Smooth muscle cell (in vitro differentiated cells): ENCODE measurements around the gene ZBTB20. TPM values are rescaled to one million over a fixed set of nuclear protein-coding genes. Genes with fewer than 3 reads are reported as not detected.
"Not testable (repeated sequence)": the region's sequence is repeated elsewhere in the genome, so short reads cannot be mapped to it uniquely, and the experiment has no call there.

ENCODE experiments used
- DNase-seq: peaks from one replicate; lab custom pipeline; 2025; ENCODE audit not compliant: unreplicated experiment; lab: John Stamatoyannopoulos, UW
- H2AFZ ChIP-seq: fragments of 200-600 bp; sonication (generic); 2 replicates; pipeline ENCODE4 v1.6.0; 2016; ENCODE audit warnings: antibody characterized with exemption, low read depth, mild to moderate bottlenecking
- H3F3A ChIP-seq: fragments of 200-600 bp; sonication (generic); 2 replicates; pipeline ENCODE4 v1.6.0; 2017; ENCODE audit warnings: antibody characterized with exemption, low read depth
- H3K27ac ChIP-seq: fragments of 200-600 bp; sonication (generic); 2 replicates; pipeline ENCODE4 v1.5.1; 2016; ENCODE audit warnings: low read depth, mild to moderate bottlenecking
- H3K27me3 ChIP-seq: fragments of 200-600 bp; sonication (generic); 2 replicates; pipeline ENCODE4 v1.6.1; 2016; ENCODE audit warnings: low read depth, mild to moderate bottlenecking
- H3K36me3 ChIP-seq: fragments of 200-600 bp; sonication (generic); 2 replicates; pipeline ENCODE4 v1.5.1; 2016; ENCODE audit warnings: low read depth
- H3K4me1 ChIP-seq: fragments of 200-600 bp; sonication (generic); 2 replicates; pipeline ENCODE4 v1.5.1; 2016; ENCODE audit warnings: low read depth
- H3K4me2 ChIP-seq: fragments of 200-600 bp; sonication (generic); 2 replicates; pipeline ENCODE4 v1.6.0; 2016; ENCODE audit warnings: mild to moderate bottlenecking
- H3K4me3 ChIP-seq: fragments of 200-600 bp; sonication (generic); 2 replicates; pipeline ENCODE4 v1.5.1; 2016; ENCODE audit warnings: mild to moderate bottlenecking
- H3K79me2 ChIP-seq: fragments of 200-600 bp; sonication (generic); 2 replicates; pipeline ENCODE4 v1.6.0; 2016; ENCODE audit warnings: low read depth, mild to moderate bottlenecking
- H3K9ac ChIP-seq: fragments of 200-600 bp; sonication (generic); 2 replicates; pipeline ENCODE4 v1.6.0; 2016; ENCODE audit warnings: low read depth
- H3K9me3 ChIP-seq: fragments of 200-600 bp; sonication (generic); replicated peaks from 2 replicates; pipeline ENCODE4 v1.5.1; 2016; ENCODE audit warnings: low read depth
- H4K20me1 ChIP-seq: fragments of 200-600 bp; sonication (generic); 2 replicates; pipeline ENCODE4 v1.6.0; 2016; ENCODE audit warnings: low read depth
- WGBS: methylation state at CpG from one replicate; pipeline ENCODE4 v1.1.7; 2016; ENCODE audit warnings: low lambda C conversion rate; 5-methylcytosine and 5-hydroxymethylcytosine counted together
- polyA plus RNA-seq: library from polyadenylated mRNA; unstranded; fragments of >200 nt; fragmentation: Nextera tagmentation; extraction: Ambion mirVana; gene quantifications from 2 replicates; pipeline ENCODE4 v1.2.1, GENCODE V29; 2016
- total RNA-seq: library from RNA; depleted of rRNA; stranded (reverse); fragments of >200 nt; gene quantifications from 2 replicates; pipeline ENCODE4 v1.2.3, GENCODE V29; 2014
- TF ChIP-seq, protein P1 (sequence below): fragments of 200-600 bp; sonication (generic); IDR thresholded peaks from 2 replicates; pipeline ENCODE4 v1.5.1; 2017; ENCODE audit warnings: borderline replicate concordance, mild to moderate bottlenecking, antibody characterized with exemption; ENCODE audit not compliant: insufficient read depth, poor library complexity, severe bottlenecking

Gene ZBTB20
- total and polyA plus RNA-seq, 2 experiments from 2014 or later, result 4.9 to 6.8 TPM

DNA sequence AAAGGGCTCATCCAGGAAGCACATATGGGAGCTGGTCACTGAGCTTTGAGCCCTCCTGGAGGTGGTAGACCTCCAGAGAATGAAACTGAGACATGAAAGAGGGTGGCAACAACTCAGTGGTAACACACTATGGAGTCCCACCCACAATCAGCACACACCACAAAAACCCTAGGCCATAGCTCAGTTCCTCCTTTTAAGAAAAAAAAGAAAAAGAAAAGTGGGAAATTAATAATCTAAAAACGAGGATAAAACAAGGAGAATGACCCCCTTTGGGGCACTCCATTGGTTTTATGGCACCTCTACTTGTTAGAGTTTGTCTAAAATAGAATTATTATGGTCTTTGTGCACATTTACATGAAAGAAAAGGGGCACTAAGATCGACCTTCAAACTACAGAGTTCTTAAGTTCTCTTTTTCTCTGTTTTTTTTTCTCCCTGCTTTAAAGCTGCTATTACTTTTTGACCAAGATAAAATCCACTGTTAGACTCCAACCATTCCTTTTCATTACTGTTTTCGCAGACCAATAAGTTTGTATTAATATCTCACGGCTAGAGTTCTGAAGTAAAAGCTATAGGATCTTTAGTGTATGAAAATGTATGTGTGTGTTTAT is 40.2 kb upstream of the ZBTB20 start:
- no peaks in the 10 kb centered on the region for H3K79me2 ChIP-seq
- 85% methylated on average over 4 of the region's 4 CpGs for WGBS

DNA sequence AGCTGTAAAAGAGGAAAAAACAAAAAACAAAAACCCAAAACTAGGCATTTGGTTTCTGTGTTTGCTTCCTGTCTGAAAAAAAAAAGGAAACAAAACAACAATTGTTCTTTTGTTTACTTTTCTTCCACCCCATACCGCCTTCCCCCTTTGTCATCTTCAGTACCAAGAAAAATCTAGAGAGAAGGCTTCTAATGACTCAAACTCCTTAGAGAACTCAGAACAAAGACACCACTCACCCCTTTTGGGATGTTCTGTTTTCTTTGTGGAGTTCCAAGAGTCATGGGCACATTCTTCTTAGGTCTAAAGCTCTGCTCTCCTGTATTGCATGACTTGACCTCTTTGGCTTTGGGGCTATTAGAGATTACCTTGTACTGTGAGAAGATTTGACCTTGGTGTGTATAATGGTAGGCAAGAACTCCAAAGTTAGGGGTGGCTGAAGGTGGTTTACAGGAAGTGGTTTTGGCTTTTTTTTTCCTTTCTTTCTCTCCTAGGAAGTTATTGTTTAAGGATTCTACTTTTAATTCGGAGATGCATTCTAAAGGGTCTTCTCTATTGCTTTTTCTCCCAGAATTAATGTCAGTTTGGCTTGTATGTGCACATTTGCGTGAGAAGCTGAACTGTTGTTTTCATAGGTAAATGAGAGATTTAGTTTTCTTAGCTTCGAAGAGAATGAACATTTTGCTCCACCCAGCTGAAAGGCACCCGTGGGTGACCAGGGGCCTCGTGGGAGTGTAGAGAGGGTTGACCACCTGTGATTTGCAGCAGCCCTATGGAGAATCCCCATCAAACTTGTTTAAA is 39.5 kb upstream of the ZBTB20 start:
- Histone ChIP-seq H3F3A (no peaks in the 10 kb centered on the region), H3K4me3 (no peak overlapping the region), H4K20me1 (no peaks in the 10 kb centered on the region), H3K4me2 (no peak overlapping the region), H3K27me3 (no peaks in the 10 kb centered on the region), H3K9me3 (no peaks in the 10 kb centered on the region), H3K79me2 (no peaks in the 10 kb centered on the region), H2AFZ (no peak overlapping the region), H3K9ac (no peak overlapping the region), H3K4me1 (no peaks in the 10 kb centered on the region), H3K36me3 (no peaks in the 10 kb centered on the region), H3K27ac (no peak overlapping the region)
- 96% methylated on average over 6 of the region's 6 CpGs for WGBS
- DNase-seq, result no peak
- TF ChIP-seq, protein P1, sequence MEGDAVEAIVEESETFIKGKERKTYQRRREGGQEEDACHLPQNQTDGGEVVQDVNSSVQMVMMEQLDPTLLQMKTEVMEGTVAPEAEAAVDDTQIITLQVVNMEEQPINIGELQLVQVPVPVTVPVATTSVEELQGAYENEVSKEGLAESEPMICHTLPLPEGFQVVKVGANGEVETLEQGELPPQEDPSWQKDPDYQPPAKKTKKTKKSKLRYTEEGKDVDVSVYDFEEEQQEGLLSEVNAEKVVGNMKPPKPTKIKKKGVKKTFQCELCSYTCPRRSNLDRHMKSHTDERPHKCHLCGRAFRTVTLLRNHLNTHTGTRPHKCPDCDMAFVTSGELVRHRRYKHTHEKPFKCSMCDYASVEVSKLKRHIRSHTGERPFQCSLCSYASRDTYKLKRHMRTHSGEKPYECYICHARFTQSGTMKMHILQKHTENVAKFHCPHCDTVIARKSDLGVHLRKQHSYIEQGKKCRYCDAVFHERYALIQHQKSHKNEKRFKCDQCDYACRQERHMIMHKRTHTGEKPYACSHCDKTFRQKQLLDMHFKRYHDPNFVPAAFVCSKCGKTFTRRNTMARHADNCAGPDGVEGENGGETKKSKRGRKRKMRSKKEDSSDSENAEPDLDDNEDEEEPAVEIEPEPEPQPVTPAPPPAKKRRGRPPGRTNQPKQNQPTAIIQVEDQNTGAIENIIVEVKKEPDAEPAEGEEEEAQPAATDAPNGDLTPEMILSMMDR, result no peak

More for the DNA sequence above, 40.2 kb upstream of the ZBTB20 start:
- Histone ChIP-seq H3F3A (no peaks in the 10 kb centered on the region), H3K27ac (no peak overlapping the region), H4K20me1 (no peaks in the 10 kb centered on the region), H3K27me3 (no peaks in the 10 kb centered on the region), H3K36me3 (no peaks in the 10 kb centered on the region), H2AFZ (no peak overlapping the region), H3K4me1 (no peaks in the 10 kb centered on the region), H3K9ac (no peak overlapping the region), H3K4me3 (no peak overlapping the region), H3K9me3 (no peaks in the 10 kb centered on the region), H3K4me2 (no peak overlapping the region)
- no peak for DNase-seq
- TF ChIP-seq, protein P1, result no peak

DNA sequence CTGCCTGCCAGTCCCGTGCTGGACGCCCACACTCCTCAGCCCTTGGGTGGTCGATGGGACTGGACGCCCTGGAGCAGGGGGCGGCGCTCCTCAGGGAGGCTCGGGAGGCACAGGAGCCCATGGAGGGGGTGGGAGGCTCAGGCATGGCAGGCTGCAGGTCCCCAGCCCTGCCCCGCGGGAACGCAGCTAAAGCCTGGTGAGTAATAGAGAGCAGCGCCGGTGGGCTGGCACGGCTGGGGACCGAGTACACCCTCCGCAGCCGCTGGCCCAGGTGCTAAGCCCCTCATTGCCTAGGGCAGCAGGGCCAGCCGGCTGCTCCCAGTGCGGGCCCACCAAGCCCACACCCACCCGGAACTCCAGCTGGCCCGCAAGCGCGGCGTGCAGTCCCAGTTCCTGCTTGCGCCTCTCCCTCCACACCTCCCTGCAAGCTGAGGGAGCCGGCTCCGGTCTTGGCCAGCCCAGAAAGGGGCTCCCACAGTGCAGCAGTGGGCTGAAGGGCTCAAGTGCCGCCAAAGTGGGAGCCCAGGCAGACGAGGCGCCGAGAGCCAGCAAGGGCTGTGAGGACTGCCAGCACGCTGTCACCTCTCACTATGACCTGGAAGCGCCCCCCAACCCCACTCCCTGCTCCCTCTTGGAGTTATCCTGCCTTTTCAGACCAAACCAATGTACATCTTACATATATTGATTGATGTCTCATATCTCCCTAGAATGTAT is 37.9 kb upstream of the ZBTB20 start:
- not testable (repeated sequence) for H3K9me3 ChIP-seq, H3K27me3 ChIP-seq, H3K4me1 ChIP-seq

DNA sequence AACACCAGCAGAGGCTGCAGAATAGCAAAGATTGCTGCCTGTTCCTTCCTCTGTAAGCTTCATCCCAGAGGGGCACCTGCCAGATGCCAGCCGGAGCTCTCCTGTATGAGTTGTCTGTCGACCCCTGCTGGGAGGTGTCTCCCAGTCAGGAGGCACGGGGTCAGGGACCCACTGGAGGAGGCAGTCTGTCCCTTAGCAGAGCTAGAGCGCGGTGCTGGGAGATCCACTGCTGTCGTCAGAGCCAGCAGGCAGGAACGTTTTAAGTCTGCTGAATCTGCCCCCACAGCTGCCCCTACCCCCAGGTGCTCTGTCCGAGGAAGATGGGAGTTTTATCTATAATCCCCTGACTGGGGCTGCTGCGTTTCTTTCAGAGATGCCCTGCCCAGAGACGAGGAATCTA is 31.8 kb upstream of the ZBTB20 start:
- not testable (repeated sequence) for H3F3A ChIP-seq, H2AFZ ChIP-seq, H3K4me3 ChIP-seq, H3K9ac ChIP-seq, DNase-seq, H3K4me1 ChIP-seq, H4K20me1 ChIP-seq, H3K79me2 ChIP-seq, H3K36me3 ChIP-seq, H3K4me2 ChIP-seq, H3K27me3 ChIP-seq, H3K27ac ChIP-seq, H3K9me3 ChIP-seq
- 76% methylated on average over 10 of the region's 10 CpGs for WGBS

More for the DNA sequence above, 37.9 kb upstream of the ZBTB20 start:
- not testable (repeated sequence) for H2AFZ ChIP-seq, H3K4me2 ChIP-seq, H3K4me3 ChIP-seq, H3K9ac ChIP-seq, DNase-seq, H3F3A ChIP-seq, H3K36me3 ChIP-seq, H4K20me1 ChIP-seq, H3K27ac ChIP-seq, H3K79me2 ChIP-seq
- WGBS, result 99% methylated on average over 32 of the region's 32 CpGs
